HG02571 (cell line): ENCODE measurements around the gene ORC5.
"Not testable (repeated sequence)": the region's sequence is repeated elsewhere in the genome, so short reads cannot be mapped to it uniquely, and the experiment has no call there.

Experiments used
- ATAC-seq: cut with Tn5 transposase; IDR thresholded peaks from one replicate; pipeline ENCODE4 v1.9.1; 2021; ENCODE audit warnings: mild to moderate bottlenecking, moderate library complexity; ENCODE audit not compliant: unreplicated experiment

ORC5 gene

GRCh38 chr7:104207731-104208420, at the start of gene ORC5:
TSS of gene ORC5 (minus strand) at chr7:104208013. CDS start at chr7:104207904, 109 bp downstream.
- peak; percentile 99 for ATAC-seq

GRCh38 chr7:104255616-104256015, 47.8 kb upstream of the ORC5 start:
- ATAC-seq: no peak

GRCh38 chr7:104255194-104255593, 47.4 kb upstream of the ORC5 start:
- no peak for ATAC-seq

GRCh38 chr7:104254696-104255095, 46.9 kb upstream of the ORC5 start:
- ATAC-seq: no peak

- ATAC-seq: no peak
Observed at GRCh38 chr7:104252409-104253134, 44.8 kb upstream of the ORC5 start.

- no peak for ATAC-seq
Observed at GRCh38 chr7:104242638-104243037, 34.8 kb upstream of the ORC5 start.

- no peak for ATAC-seq
Observed at GRCh38 chr7:104241538-104242209, 33.9 kb upstream of the ORC5 start.

GRCh38 chr7:104241135-104241534, 33.3 kb upstream of the ORC5 start:
- no peak for ATAC-seq

- no peak for ATAC-seq
Observed at GRCh38 chr7:104240401-104240800, 32.6 kb upstream of the ORC5 start.

- ATAC-seq: not testable (repeated sequence)
Observed at GRCh38 chr7:104234990-104235389, 27.2 kb upstream of the ORC5 start.

- peak; percentile 82 for ATAC-seq
Observed at GRCh38 chr7:104231054-104232046, 23.5 kb upstream of the ORC5 start.

GRCh38 chr7:104230606-104231005, 22.8 kb upstream of the ORC5 start:
- ATAC-seq: no peak

- no peak for ATAC-seq
Observed at GRCh38 chr7:104228442-104228841, 20.6 kb upstream of the ORC5 start.

GRCh38 chr7:104225451-104225850, 17.6 kb upstream of the ORC5 start:
- no peak for ATAC-seq

GRCh38 chr7:104217620-104218019, 9.8 kb upstream of the ORC5 start:
- ATAC-seq: no peak

- ATAC-seq: no peak
Observed at GRCh38 chr7:104209063-104209462, 1.2 kb upstream of the ORC5 start.

- ATAC-seq: no peak
Observed at GRCh38 chr7:104208421-104208780, 588 bp upstream of the ORC5 start.

- peak; percentile 32 for ATAC-seq
Observed at GRCh38 chr7:104207348-104207730, 474 bp downstream of the ORC5 start.

- ATAC-seq: no peak
Observed at GRCh38 chr7:104206841-104207240, 972 bp downstream of the ORC5 start.

- no peak for ATAC-seq
Observed at GRCh38 chr7:104198673-104199278, 9.0 kb downstream of the ORC5 start.
